HG03060 (cell line): Measurements from ENCODE around the gene BAD.

Source experiments
- ATAC-seq: cut with Tn5 transposase; IDR thresholded peaks from one replicate; pipeline ENCODE4 v1.9.1; 2021; ENCODE audit warnings: low read depth, moderate number of reproducible peaks; ENCODE audit not compliant: unreplicated experiment

BAD gene

DNA sequence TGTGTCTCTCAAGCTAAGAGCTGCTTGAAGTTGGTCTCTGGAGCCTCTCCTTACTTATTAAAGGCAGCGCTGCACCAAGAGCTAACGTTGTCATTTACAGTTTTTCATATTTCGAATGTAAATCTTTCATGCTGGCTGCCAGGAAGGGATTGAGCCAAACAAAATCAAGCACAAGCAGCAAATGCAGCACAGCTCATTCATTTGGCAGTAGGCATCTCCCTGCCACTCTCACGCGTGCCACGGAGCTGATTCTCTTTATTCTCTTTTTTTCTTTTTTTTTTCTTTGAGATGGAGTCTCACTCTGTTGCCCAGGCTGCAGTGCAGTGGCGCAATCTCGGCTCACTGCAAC is 51.5 kb downstream of the BAD start:
- no peak for ATAC-seq

DNA sequence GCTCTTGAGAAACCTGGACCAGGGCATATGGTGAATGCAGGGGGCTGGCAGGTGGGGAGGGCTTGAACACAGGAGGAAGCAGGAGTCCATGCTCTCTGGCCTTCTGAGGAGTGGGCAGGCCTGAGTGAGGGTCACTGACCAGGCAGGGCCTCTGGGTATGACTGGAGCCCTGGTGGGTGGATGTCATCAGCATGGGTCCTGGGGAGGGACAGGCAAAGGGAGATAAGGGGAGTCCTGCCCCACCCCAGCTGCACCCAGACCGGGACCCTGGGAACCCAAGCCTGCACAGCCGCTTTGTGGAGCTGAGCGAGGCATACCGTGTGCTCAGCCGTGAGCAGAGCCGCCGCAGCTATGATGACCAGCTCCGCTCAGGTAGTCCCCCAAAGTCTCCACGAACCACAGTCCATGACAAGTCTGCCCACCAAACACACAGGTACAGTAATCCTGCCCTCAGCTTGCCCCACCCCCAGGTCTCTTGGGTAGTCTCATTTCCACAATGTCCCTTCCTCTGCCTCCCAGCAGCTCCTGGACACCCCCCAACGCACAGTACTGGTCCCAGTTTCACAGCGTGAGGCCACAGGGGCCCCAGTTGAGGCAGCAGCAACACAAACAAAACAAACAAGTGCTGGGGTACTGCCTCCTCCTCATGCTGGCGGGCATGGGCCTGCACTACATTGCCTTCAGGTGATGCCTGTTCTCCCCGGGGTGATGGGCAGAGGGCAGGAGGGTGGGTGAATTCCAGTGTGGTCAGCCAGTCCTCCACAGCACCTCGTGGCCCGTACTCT is 52.1 kb downstream of the BAD start:
- no peak for ATAC-seq

DNA sequence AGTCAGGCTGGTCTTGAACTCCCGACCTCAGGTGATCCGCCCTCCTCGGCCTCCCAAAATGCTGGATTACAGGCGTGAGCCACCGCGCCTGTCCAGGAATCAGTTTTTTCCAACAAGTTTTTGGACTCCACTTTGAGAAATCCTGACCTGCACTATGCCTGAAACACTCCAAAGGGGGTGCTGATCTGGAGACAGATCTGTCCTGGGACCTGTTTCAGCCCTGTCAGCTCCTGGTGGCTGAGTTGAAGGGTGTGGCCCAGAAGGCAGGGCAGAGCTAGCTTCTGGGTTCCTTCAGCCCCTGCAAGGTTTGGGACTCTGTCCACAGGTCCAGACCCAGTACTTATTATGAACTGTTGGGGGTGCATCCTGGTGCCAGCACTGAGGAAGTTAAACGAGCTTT is 52.9 kb downstream of the BAD start:
- no peak for ATAC-seq

DNA sequence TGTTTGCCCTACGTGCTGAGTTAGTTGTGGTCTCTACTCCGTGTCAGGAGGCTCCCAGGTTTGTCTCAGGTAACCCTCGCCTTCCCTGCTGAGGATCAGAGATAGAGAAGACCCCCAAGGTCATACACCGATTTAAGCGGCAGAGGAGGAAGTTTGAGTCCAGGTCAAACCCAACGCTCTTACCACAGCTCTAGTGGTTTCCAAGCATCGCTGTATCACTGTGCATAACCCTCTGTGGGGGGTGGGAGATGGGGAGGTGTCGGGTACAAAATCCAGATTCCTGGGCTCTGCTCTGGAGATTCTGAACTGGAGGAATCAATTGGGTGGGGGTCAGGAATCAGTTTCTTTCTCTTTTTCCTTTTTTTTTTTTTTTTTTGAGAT is 53.5 kb downstream of the BAD start:
- ATAC-seq = no peak

DNA sequence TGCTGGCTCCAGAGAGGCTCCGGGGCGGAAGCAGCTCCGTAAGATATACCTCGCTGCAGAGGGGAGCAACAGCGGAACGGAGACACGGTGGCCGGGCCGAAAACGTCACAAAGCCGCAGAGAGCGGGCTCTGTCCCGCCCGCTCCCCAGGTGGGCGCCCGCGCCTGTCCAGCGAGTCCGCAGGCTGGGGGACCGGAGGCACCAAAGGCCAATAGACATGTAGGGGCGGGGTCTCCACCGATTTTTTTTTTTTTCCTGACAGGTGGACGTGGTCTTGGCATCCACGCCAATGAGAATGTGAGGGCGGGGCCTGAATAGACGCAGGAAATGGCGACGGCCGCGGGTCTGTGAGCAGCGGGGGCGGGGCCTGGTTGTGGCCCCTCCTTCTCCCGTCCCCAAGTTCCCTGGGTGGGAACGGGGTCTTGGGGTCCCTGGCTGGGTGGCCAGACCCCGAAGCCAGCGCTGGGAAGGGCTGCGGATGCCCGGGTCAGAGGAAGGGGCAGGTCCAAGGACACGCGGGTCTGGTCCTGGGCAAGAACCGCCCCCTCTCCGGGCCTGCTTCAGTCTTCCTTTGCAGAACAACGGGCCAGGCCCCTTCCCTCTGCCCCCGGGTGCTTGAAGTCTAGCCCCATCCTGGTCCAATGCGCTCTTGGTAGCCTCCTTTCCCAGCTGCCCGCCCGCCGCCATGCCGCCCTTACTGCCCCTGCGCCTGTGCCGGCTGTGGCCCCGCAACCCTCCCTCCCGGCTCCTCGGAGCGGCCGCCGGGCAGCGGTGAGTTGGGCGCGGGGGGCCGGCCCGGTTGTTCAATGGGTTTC is 54.1 kb downstream of the BAD start, which contains the start of gene DNAJC4:
Gene DNAJC4, plus strand, starts transcription at position 378 of the 814 bp plus-strand sequence. Its CDS starts 307 bp downstream, at position 685.
- peak; percentile 28 for ATAC-seq

DNA sequence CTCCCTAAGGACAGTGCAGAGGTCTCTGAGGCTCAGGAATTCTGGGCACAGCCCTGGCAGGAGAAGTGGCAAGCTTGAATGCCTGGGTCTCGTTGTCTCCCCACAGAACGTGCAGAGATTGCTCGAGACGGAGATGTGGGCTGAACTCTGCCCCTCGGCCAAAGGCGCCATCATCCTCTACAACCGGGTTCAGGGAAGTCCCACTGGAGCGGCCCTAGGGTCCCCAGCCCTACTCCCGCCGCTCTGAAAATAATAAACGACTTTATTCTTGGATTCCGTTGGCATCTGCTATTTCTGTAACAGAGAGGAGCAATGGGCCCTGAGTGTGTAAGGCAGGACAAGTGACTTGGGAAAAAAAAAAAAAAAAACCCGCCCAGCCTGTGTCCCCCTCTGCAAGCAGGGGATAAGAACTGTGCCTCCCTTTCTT is 54.7 kb downstream of the BAD start:
- ATAC-seq = no peak

DNA sequence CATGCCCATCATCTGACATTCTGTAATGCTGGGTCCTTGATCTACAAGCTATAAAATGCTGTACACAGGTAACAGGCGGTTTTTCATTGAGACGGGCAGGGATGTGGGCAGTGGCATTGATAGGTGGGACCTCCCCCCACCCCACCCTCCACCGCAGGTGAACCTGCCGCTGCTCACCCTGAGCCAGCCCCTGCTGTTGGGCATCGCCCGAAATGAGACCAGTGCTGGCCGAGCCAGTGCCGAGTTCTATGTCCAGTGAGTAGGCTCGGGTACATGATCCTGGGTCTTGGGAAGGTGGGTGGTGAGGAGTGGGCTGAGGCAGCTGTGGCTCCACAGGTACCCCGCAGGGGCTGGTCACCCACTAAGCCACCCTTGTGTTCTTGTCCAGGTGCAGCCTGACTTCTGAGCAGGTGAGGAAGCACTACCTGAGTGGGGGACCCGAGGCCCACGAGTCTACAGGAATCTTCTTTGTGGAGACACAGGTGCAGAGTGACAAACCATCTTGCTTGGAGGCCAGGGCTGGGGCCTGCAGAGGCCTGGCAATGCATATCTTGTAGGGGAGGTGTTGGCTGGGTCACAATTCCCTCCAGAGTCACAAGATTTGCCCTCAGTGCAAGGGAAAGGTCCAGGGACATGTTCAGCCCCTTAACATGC is 55.2 kb downstream of the BAD start:
- no peak for ATAC-seq

DNA sequence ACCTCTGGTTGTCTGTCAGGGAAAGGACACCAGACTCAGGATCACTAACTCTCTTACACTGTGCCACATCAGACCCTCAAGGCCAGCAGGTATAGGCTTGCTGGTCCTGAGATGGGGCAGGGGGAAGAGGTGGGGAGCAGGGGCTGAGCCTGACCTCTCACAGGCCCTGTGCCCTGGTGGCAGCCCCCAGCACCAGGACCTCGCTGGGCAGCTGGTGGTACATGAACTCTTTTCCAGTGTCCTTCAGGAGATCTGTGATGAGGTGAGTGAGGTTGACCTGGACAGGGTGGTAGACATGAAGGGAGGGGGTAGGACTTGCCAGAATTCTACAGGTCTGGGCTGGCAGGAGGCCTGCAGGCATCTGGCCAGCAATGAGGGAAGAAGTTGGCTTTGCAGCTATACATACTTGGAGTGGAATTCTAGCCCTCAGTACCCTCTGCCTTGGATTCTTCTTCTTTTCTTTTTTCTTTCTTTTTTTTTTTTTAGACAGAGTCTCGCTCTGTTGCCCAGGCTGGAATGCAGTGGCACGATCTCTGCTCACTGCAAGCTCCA is 57.0 kb downstream of the BAD start:
- ATAC-seq = no peak

DNA sequence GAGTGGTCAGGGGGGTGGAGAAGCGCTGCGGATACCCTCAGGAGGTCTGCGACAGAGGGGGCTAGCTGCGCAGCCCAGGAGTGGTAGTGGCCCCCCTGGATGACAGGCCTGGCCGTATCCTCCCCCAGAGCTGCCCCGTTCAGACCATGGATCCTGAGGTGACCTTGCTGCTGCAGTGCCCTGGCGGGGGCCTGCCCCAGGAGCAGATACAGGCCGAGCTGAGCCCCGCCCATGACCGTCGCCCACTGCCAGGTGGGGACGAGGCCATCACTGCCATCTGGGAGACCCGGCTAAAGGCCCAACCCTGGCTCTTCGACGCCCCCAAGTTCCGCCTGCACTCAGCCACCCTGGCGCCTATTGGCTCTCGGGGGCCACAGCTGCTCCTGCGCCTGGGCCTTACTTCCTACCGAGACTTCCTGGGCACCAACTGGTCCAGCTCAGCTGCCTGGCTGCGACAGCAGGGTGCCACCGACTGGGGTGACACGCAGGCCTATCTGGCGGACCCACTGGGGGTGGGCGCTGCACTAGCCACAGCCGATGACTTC is 57.9 kb downstream of the BAD start:
- ATAC-seq = no peak

DNA sequence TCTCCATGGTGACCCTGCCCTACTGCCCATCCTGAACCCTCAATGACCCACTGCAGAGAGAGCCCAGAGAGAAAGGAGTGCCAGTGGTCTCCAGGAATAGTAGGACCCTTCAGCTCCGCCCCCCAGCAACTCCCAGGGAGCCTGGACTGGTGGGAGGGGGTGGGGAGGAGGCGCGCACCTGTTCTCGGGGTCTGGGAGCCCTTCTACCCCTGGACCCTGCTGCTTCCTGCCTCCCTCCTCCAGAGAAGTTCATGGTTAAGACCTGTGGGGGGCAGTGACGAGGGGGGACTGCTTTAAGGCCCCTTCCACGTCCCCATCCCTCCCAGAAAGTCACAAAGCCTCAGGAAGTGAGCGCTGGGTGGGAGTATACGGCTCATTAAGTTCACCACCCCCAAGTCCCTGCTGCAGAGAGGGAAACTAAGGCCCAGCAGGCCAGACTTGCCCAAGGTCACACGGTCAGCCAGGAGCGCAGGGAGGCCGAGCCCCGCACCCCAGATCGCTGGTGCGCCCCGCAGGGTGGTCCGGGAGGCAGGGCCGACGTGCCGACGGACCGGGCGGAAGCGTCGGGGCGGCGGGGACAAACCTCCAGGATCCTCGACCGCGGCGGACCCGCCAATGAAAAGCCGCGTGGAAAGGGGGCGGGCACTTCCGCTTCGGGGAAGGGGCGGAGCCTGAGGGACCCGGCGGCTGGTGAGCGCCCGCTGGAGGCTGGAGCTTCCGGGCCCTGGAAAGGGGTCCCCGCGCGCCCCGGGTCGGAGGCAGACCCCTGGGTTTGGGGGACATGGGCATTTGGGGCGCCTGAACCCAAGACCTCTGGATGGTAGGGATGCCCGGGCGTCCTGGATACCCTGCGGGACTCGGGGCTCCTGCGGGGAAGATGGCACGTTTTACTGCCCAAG is 58.6 kb downstream of the BAD start, which contains the start of the genes NUDT22 and TRPT1:
Gene NUDT22, plus strand, starts transcription at position 667 of the 899 bp plus-strand sequence. CDS start 379 bp downstream, outside the sequence.
Gene TRPT1, minus strand, starts transcription at position 579 of the 899 bp plus-strand sequence. Its CDS starts 326 bp downstream, at position 253.
- no peak for ATAC-seq

DNA sequence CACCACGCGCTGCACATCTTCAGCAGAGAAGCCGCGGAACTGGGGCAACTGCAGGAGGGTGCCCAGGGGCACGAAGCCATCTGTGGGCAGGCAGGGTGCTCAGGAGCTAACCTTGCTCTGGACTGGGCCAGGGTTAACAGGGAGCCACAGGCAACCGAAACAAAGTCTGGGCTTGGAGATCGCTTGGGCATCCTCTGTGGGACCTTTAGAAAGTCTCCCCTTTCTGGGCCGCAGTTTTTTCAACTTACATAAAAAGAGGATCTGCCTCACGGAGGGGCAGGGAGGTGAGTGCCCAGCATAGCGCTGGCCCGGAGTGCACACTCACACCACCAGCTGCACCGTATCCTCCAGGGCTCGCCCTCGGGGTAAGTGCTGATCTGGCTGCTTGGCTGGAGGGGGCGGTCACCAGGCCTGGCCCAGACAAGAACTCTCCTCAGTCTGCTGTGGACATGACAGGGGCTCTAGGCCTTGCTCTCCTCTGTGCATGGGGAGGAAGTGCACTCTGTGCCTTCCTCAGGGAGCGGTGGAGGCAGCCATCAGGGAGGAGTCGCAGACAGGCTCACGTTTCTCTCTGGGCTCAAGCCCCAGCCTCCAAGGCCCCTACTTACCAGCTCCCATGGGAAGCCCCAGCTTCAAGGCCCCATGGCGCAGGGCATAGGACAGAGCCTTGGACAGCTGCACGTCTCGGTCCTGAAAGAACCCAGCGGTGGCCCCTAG is 59.4 kb downstream of the BAD start:
- ATAC-seq = no peak

DNA sequence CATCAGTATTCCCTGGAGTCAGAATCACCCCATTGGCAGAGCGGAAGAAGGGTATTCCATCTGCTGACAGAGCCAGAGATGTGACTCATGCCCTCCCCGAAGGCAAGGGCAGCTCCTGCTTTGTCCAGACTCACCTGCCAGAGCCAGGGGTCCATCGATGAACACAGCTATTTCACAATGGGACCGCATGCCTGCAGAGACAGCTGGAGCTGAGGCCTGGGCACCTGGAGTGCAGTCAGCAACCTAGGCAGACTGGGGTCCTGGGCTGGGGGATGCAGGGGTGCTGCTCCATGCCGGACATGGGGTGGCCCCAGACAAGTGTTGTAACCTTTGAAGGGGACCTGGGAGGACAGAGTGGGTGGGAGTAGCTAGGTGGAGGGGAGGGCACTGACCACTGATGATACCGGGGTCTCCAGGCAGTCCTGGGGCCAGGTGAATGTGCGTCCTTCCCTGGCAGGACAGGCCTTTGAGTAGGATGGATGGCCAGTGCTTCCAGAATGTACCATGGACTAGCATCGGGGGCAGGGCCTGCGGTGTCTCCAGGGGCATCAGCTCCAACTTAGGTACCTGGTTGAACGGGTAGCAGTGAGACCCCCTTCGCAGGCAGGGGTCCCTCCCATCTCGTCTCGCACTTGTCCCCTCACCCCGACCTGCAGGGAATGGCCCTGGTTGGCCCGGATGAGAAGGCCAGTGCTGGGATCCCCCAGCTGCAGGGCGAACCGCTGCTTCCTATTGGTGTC is 60.1 kb downstream of the BAD start:
- ATAC-seq = no peak

DNA sequence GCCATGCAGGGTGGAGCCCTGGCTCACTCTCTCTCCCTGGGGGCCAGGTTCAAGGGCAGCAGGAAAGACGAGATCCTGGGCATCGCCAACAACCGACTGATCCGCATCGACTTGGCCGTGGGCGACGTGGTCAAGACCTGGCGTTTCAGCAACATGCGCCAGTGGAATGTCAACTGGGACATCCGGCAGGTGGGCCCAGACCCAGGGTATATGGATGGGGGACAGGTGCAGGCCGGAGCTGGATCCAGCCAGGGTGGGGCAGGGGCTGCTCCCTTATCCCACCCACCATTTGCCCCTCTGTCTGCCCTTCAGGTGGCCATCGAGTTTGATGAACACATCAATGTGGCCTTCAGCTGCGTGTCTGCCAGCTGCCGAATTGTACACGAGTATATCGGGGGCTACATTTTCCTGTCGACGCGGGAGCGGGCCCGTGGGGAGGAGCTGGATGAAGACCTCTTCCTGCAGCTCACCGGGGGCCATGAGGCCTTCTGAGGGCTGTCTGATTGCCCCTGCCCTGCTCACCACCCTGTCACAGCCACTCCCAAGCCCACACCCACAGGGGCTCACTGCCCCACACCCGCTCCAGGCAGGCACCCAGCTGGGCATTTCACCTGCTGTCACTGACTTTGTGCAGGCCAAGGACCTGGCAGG is 61.3 kb downstream of the BAD start:
- ATAC-seq = no peak

DNA sequence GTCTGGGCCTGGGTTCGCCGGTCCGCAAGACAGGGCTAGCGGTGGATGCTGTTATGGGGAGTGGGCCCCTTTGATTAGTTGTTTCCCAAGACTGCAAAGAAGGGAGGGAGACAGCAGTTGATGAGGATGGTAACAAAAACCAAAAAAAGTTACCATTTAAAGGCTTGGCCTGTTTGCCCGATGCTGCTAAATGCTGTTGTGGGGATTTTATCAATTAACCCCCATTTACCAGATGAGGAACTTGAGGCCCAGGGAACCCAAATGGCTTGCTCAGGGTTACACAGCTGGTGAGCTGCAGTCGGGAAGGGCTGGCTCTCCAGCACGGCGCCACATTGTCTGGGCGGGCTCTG is 61.8 kb downstream of the BAD start:
- no peak for ATAC-seq

DNA sequence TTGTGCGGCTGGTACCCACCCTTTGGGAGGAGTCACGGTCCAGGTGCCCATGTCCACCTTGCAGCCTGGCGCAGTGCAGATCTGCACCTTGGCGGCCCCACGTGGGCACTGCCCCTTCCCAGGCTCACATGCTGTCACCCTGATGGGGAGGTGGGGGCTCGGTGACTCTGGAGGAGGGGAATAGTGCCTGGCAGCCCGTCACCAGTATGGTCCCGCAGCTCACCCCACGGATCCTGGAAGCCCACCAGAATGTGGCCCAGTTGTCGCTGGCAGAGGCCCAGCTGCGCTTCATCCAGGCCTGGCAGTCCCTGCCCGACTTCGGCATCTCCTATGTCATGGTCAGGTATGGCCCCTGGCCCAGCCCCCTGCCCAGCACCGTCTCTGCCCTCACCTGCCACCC is 63.7 kb downstream of the BAD start:
- no peak for ATAC-seq

DNA sequence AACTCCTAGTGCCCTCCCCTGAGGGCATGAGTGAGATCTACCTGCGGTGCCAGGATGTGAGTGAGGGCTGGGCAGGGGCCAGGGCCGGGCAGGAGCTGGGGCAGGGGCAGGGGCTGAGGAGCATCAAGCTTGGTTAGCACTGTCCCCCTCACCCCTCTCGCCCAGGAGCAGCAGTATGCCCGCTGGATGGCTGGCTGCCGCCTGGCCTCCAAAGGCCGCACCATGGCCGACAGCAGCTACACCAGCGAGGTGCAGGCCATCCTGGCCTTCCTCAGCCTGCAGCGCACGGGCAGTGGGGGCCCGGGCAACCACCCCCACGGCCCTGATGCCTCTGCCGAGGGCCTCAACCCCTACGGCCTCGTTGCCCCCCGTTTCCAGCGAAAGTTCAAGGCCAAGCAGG is 64.2 kb downstream of the BAD start:
- no peak for ATAC-seq
